Panc1 (cell line): ENCODE measurements around the gene SH3PXD2A. TPM values are rescaled to one million over a fixed set of nuclear protein-coding genes. Genes with fewer than 3 reads are reported as not detected.

Experiments
- ATAC-seq: fragments of 200-7000 bp; cut with Tn5 transposase; 2 replicates; pipeline ENCODE4 v1.9.1; 2020; ENCODE audit warnings: mild to moderate bottlenecking, moderate library complexity
- BruUV-seq: library from RNA; stranded (reverse); fragments of 400-500 nt; replicated peaks from 2 replicates; lab custom pipeline; 2021; lab: Mats Ljungman, UMichigan
- CTCF ChIA-PET: fragments of 300-600 bp; sonication (Branson Sonifier 250); formaldehyde crosslinking; loops from one replicate; lab custom pipeline; 2022; ENCODE audit warnings: antibody characterized with exemption; lab: Charles Lee
- POLR2A ChIA-PET: fragments of 300-600 bp; sonication (Branson Sonifier 250); formaldehyde crosslinking; loops from one replicate; lab custom pipeline; 2022; ENCODE audit warnings: antibody characterized with exemption; lab: Charles Lee
- DNase-seq: peaks from one replicate; pipeline ENCODE4 v3.0.0-alpha.2; 2010; ENCODE audit warnings: low read depth, low spot score
- H3K27ac ChIP-seq: 2 replicates; pipeline ENCODE4 v1.5.1; 2011; ENCODE audit warnings: mild to moderate bottlenecking, low read length, inconsistent platforms
- H3K27me3 ChIP-seq: fragments of 200-500 bp; sonication (Bioruptor generic); 2 replicates; pipeline ENCODE4 v1.6.0; 2014; ENCODE audit warnings: low read length, inconsistent platforms; ENCODE audit not compliant: control insufficient read depth, insufficient read depth
- H3K36me3 ChIP-seq: fragments of 200-500 bp; sonication (Bioruptor generic); 2 replicates; pipeline ENCODE4 v1.5.1; 2014; ENCODE audit warnings: inconsistent platforms, mild to moderate bottlenecking, low read length, moderate library complexity; ENCODE audit not compliant: control insufficient read depth, insufficient read depth
- H3K4me1 ChIP-seq: 2 replicates; pipeline ENCODE4 v1.5.1; 2011; ENCODE audit warnings: inconsistent platforms, mild to moderate bottlenecking, low read length, moderate library complexity; ENCODE audit not compliant: control insufficient read depth, insufficient read depth
- H3K4me3 ChIP-seq, 2 experiments: 2 replicates each; pipeline ENCODE4 v1.5.1; 2011 to 2012; ENCODE audit warnings: low read depth in 2 of 2, low read length in 2 of 2, mild to moderate bottlenecking in 2 of 2, inconsistent platforms in 1 of 2, moderate library complexity in 1 of 2
- H3K9me3 ChIP-seq: fragments of 200-500 bp; sonication (Bioruptor generic); 2 replicates; pipeline ENCODE4 v1.5.1; 2014; ENCODE audit warnings: low read depth, mild to moderate bottlenecking, inconsistent platforms, low read length, moderate library complexity; ENCODE audit not compliant: control insufficient read depth, insufficient read depth
- POLR2AphosphoS5 ChIP-seq: IDR thresholded peaks from 2 replicates; pipeline ENCODE4 v1.6.1; 2012; ENCODE audit warnings: mild to moderate bottlenecking, low read depth, low read length, moderate library complexity
- SIN3A ChIP-seq: IDR thresholded peaks from 2 replicates; pipeline ENCODE4 v1.6.1; 2012; ENCODE audit warnings: low read depth, mild to moderate bottlenecking, low read length, moderate library complexity, borderline replicate concordance; ENCODE audit not compliant: insufficient read depth
- TCF7L2 ChIP-seq: IDR thresholded peaks from 2 replicates; pipeline ENCODE4 v1.6.1; 2011; ENCODE audit warnings: mild to moderate bottlenecking, low read depth, low read length, inconsistent platforms
- in situ Hi-C: cut with HindIII; loops from 2 replicates; pipeline ENCODE4 v1.10.0; 2016; ENCODE audit warnings: low sequenced_read_pairs, low pct_unique_long_range_greater_than_20kb
- intact Hi-C: fragments of 100-400 bp; cut with micrococcal nuclease; formaldehyde crosslinking; loops from one replicate; pipeline ENCODE4 v1.10.0; 2022; ENCODE audit not compliant: unreplicated experiment
- total RNA-seq: library from RNA; stranded (reverse); gene quantifications from one replicate; pipeline ENCODE4 v1.2.1, GENCODE V29; 2021; ENCODE audit not compliant: unreplicated experiment
- TF ChIP-seq, protein P1 (sequence below): fragments of 450-650 bp; IDR thresholded peaks from 2 replicates; pipeline ENCODE4 v1.5.1; 2017; ENCODE audit warnings: mild to moderate bottlenecking
- TF ChIP-seq, protein P2 (sequence below), 2 experiments: IDR thresholded peaks; 2 replicates each; pipeline ENCODE4 v1.6.1; 2011 to 2012; ENCODE audit warnings: low read depth in 2 of 2, control low read depth in 1 of 2, low read length in 1 of 2, mild to moderate bottlenecking in 1 of 2, moderate library complexity in 1 of 2; ENCODE audit not compliant: insufficient read depth in 1 of 2

SH3PXD2A gene
- total RNA-seq, 1 experiment from 2014 or later = 5.7 TPM

- POLR2A ChIA-PET = interaction anchor here (0.5 kb wide), 1 partner anchor 19 kb away, joined by 4 read pairs; no protein-coding TSS in a partner anchor
- TF ChIP-seq POLR2AphosphoS5 (no peak), SIN3A (no peak), TCF7L2 (no peak)
- TF ChIP-seq, protein P1, sequence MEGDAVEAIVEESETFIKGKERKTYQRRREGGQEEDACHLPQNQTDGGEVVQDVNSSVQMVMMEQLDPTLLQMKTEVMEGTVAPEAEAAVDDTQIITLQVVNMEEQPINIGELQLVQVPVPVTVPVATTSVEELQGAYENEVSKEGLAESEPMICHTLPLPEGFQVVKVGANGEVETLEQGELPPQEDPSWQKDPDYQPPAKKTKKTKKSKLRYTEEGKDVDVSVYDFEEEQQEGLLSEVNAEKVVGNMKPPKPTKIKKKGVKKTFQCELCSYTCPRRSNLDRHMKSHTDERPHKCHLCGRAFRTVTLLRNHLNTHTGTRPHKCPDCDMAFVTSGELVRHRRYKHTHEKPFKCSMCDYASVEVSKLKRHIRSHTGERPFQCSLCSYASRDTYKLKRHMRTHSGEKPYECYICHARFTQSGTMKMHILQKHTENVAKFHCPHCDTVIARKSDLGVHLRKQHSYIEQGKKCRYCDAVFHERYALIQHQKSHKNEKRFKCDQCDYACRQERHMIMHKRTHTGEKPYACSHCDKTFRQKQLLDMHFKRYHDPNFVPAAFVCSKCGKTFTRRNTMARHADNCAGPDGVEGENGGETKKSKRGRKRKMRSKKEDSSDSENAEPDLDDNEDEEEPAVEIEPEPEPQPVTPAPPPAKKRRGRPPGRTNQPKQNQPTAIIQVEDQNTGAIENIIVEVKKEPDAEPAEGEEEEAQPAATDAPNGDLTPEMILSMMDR = no peak
- TF ChIP-seq, protein P2, sequence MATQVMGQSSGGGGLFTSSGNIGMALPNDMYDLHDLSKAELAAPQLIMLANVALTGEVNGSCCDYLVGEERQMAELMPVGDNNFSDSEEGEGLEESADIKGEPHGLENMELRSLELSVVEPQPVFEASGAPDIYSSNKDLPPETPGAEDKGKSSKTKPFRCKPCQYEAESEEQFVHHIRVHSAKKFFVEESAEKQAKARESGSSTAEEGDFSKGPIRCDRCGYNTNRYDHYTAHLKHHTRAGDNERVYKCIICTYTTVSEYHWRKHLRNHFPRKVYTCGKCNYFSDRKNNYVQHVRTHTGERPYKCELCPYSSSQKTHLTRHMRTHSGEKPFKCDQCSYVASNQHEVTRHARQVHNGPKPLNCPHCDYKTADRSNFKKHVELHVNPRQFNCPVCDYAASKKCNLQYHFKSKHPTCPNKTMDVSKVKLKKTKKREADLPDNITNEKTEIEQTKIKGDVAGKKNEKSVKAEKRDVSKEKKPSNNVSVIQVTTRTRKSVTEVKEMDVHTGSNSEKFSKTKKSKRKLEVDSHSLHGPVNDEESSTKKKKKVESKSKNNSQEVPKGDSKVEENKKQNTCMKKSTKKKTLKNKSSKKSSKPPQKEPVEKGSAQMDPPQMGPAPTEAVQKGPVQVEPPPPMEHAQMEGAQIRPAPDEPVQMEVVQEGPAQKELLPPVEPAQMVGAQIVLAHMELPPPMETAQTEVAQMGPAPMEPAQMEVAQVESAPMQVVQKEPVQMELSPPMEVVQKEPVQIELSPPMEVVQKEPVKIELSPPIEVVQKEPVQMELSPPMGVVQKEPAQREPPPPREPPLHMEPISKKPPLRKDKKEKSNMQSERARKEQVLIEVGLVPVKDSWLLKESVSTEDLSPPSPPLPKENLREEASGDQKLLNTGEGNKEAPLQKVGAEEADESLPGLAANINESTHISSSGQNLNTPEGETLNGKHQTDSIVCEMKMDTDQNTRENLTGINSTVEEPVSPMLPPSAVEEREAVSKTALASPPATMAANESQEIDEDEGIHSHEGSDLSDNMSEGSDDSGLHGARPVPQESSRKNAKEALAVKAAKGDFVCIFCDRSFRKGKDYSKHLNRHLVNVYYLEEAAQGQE (IDR thresholded peaks at IDR 0.05; ENCODE audit: insufficient read depth in 1 of 2, low read depth in 2 of 2, low read length in 1 of 2) = no peak
- intact Hi-C loops = no loop called here
These were observed 214.1 kb downstream of the SH3PXD2A start for GRCh38 chr10:103641326-103641725.

DNA sequence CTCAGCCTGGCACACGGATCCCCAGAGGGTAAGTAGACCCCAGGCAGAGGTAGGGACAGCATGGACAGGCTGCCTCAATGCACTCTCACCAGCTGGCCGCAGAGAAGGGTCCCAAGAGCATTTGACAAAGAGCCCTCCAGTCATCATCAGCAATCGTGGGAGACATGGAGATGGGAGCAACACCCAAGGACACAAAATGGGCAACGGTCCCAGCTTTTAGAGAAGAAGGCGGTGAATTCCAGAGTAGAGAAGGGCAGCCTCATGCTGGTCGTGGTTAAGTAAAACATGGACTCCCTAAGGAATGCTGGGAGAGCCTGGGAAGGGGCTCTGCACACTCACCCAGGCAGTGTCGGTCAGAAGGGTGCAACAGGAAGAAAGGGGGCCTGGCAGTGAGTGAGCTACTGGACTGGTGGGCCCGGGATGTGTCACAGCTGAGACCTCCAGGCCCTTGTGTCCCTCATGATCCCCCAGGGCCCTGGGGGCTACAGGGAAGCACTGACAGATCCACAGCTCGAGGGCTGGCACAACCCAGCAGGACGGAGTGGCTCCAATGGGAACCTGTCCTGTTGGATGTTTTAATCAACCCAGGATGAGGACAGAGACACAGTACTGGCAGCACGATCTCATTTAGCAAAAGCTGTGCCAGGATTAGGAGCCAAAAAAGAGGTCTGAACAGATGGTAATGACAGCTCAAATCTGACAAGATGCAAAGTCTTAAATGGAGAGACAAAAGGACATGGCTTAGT lies 214.8 kb downstream of the SH3PXD2A start:
- intact Hi-C loops (no loop called here), in situ Hi-C loops (no loop called here)
- TF ChIP-seq, protein P1 = no peak
- TF ChIP-seq, protein P2 (IDR thresholded peaks at IDR 0.05; ENCODE audit: insufficient read depth in 1 of 2, low read depth in 2 of 2, low read length in 1 of 2) = no peak
- TF ChIP-seq SIN3A (no peak), POLR2AphosphoS5 (no peak), TCF7L2 (no peak)
- no peak for ATAC-seq
- Histone ChIP-seq H3K4me3 (no peak overlapping the region), H3K9me3 (no peaks in the 10 kb centered on the region), H3K4me1 (no peaks in the 10 kb centered on the region), H3K27me3 (no peaks in the 10 kb centered on the region), H3K36me3 (no peaks in the 10 kb centered on the region), H3K27ac (no peak overlapping the region)
- ChIA-PET POLR2A (interaction anchor here (0.5 to 0.7 kb wide), 3 partner anchors 16 to 695 kb away, joined by 4 to 6 read pairs (median 4); no protein-coding TSS in a partner anchor), CTCF (no interaction called here)
- no TSS peak for BruUV-seq
- no peak for DNase-seq

More at GRCh38 chr10:103641326-103641725, 214.1 kb downstream of the SH3PXD2A start:
- CTCF ChIA-PET = no interaction called here
- H3K4me1 ChIP-seq = no peaks in the 10 kb centered on the region
- BruUV-seq = no TSS peak
- H3K9me3 ChIP-seq = no peaks in the 10 kb centered on the region
- in situ Hi-C loops = no loop called here
- DNase-seq = no peak
- ATAC-seq = no peak
- H3K27ac ChIP-seq = no peak overlapping the region
- H3K27me3 ChIP-seq = no peaks in the 10 kb centered on the region
- no peak overlapping the region for H3K4me3 ChIP-seq
- H3K36me3 ChIP-seq = no peaks in the 10 kb centered on the region
